Bone marrow (tissue), 2 donors: ENCODE data around the gene PPP6R2.
"Not testable (repeated sequence)": the region's sequence is repeated elsewhere in the genome, so short reads cannot be mapped to it uniquely, and the experiment has no call there.

Experiments used
- DNase-seq, 2 donors: peaks; one replicate each; lab custom pipeline; 2025; lab: John Stamatoyannopoulos, UW

The PPP6R2 gene

DNA sequence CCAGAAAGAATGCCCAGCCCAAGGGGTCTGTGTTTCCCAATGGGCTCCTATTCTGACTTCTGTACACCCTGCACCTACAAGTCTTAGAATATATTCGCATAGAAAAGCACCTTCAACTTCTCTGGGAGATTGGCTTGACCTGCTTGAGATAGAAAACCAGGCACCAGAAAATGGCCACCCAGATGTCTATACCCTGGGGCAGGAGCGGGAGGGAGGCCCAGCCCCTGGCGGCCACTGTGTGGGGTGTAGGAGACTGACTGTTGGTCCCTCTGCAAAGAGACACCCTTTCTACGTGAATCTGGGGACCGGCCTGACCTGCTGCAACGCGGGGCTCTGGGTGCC, 24.8 kb upstream of the PPP6R2 start:
- DNase-seq: no peak

DNA sequence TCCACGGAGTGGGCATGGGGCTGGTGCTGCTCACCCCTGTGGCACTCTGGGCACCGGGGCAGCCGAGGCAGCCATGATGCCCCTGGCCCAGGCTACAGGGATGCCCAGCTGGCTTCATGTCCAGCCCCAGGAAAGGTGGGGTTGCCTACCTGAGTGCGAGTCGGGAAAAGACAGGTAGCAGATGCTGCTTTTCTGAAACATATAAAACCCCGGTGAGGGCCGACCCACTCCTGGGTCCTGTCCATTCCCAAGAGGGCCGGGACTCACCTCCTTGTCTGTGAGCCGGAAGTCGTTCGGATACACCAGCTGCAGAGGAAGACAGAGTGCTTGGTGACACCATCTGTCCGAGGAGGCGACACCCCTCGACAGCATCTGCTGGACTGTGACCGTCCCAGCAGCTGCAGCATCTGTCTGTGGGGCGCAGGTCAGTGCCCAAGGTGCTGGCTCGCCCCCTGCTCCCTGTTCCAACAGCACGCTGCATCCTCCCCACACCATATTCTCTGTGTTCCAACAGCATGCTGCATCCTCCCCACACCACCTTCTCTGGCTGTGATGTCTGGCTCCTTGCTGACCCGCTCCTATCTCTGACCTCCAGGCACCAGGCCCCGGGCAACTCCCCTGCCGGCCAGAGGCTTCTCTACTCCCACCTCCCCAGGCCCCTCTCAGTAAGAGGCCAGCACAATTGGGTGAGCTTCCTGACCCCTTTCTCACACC, 24.3 kb upstream of the PPP6R2 start:
- DNase-seq: no peak

DNA sequence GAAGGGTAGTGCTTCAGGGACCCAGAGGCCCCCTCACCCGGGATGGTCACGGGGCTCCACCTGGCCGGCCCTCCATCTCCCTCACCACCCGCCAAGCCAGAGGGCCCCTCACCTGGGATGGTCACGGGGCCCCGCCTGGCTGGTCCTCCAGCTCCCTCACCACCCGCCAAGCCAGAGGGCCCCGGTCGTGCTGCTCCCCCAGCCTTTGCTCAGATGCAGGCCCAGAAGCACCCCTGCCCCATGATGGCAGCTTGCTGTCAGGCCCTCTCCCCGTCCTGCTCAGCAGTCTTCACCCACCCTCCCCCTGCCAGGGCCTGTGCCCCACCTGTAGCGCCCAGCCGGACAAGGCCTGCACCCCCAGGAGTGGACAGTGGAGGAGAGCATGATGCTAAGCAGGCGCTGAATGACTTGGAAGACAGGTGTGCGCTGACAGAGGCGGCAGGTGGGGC, 23.6 kb upstream of the PPP6R2 start:
- no peak for DNase-seq

DNA sequence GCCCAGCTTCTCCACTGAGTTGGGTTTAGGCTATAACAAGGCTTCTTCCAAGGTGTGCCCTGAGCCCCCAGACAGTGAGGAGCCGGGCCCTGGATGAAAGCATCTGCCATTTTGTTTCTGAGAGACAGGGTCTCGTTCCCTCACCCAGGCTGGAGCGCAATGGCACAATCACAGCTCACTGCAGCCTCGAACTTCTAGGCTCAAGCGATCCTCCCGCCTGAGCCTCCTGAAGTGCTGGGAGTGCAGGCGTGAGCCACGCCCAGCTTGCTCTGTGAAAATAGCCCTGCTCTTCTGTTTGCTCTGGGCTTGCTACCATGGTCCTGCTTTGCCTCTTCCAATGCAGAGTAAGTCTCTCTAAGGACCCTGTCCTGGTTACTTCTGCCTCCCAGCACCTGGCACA, 23.0 kb upstream of the PPP6R2 start:
- DNase-seq: no peak

DNA sequence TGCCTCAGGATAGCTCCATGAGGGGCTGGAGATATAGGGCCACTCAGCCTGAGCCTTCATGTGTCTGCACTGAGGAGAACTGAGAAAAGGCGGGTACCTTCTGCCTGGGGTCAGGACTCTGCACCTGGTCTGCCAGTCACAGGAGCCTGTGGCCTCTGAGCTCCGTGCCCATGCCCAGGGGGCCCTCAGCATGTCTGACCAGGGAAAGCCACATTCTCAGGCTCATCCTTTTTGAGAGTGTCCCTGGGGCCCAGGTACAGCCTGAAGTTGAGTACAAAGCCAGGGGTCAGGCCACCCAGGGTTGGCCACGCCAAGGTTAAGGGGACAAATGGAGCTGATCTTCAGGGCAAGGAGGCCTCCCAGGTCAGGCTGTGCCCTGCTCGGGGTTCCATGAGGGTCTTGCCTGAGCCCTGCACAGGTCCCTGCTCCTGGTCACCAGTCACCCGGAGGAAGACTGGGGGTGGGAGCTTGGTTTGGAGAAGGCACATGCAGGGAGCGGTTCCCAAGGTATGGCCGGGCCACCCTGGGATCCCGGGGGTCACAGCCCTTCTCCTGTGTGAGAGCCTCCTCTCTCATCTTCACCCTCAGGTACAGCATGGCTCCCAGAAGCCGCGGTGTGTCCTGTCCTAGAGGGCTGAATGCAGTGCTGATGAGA, 22.3 kb upstream of the PPP6R2 start:
- no peak for DNase-seq

DNA sequence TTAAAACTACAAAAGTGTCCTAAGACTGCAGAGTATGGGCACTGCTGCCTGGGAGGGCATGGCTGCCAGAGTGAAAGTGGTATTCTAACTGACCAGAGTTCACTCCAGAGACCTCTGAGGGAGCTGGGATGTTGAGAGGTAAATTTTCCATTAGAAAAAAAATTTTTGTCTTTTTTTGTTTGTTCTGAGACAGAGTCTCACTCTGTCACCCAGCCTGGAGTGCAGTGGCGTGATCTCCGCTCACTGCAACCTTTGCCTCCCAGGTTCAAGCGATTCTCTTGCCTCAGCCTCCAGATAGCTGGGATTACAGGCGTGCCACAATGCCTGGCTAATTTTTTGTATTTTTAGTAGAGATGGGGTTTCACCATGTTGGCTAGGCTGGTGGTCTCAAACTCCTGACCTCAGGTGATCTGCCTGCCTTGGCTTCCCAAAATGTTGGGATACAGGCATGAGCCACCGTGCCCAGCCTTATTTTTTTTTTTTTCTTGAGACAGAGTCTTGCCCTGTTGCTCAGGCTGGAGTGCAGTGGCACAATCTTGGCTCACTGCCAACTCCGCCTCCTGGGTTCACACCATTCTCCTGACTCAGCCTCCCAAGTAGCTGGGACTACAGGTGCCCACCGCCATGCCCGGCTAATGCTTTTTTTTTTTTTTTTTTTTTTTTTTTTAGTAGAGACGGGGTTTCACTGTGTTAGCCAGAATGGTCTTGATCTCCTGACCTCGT, 20.6 kb upstream of the PPP6R2 start:
- not testable (repeated sequence) for DNase-seq

DNA sequence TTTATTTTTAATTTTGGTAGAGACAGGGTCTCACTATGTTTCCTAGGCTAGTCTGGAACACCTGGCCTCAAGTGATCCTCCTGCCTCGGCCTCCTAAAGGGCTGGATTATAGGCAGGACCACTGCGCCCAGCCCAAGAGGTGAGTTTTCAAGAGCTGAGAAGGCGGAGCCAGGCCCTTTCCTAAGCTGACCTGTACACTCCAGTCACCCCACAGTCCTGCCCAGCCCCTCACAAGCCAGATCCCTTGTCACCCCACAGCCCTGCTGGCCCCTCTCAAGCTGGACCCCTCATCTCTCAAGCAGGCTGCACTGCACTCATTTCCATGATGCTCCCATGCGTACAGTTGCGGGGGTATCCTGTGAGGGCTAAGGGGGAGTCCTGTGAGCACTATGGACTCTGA, 19.2 kb upstream of the PPP6R2 start:
- no peak for DNase-seq

DNA sequence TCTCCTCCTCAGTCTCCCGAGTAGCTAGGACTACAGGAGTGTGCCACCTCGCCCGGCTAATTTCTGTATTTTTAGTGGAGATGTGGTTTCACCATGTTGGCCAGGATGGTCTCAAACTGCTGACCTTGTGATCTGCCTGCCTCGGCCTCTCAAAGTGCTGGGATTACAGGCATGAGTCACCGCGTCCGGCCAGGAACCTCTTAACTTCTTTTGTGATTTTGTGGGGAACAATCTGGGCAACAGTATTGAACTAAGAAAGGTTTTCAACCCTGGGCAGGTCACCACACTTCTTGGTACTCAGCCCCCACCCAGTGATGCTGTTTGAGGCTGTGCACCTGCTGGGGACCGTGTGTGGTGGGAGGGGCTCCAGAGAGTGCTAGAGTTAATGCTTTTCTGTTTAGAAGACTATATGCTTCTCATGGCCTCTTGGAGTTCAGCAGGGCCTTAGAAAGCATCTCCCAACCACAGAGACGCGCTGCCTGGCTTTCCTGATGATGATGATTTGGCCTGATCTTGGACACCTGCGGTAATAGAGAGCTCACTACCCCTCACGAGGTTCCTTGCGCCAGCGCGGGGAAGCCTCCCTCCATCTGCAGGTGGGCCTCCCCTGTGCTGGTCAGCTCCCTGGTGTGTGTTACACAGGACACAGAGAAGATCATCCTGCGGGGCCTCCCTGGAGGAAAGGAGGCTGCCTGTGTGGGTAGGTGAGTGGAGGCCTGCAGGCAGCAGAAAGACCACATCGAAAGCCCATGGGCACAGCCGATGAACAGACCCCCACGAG, 17.5 kb upstream of the PPP6R2 start:
- DNase-seq: no peak

DNA sequence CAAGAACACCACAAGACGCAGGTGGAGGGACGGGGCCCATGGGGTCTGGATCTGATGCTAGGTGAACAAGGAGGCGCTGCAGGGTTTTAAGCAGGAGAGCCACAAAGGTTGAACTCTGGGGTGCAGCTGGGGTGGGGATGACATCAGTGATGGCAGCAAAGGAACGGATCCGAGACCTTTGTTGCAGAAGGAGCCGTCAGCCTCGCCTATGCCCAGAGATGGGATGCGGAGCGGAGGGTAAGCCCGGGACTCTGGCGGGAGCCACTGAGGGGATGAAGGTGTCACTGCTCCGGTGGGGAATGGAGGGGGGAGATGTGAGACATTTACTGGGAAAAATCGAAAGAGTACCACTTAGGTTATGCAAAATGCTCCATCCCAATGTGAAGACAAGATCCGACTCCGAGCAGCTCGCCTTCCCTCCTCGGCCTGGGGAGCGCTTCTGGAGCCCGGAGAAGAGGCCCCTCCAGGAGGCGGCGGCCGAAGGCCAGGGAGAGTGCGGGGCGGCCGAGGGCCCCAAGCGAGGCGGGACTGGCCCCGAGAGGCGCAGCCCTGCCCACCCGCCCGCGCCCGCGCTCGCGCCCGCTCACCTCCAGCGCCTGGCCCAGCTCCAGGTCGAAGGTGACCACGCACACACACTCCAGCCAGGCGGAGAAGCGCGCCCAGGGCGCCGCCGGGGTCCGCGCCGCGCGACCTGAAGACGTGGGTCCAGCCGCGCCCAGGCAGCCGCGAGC, 16.7 kb upstream of the PPP6R2 start:
- no peak for DNase-seq

DNA sequence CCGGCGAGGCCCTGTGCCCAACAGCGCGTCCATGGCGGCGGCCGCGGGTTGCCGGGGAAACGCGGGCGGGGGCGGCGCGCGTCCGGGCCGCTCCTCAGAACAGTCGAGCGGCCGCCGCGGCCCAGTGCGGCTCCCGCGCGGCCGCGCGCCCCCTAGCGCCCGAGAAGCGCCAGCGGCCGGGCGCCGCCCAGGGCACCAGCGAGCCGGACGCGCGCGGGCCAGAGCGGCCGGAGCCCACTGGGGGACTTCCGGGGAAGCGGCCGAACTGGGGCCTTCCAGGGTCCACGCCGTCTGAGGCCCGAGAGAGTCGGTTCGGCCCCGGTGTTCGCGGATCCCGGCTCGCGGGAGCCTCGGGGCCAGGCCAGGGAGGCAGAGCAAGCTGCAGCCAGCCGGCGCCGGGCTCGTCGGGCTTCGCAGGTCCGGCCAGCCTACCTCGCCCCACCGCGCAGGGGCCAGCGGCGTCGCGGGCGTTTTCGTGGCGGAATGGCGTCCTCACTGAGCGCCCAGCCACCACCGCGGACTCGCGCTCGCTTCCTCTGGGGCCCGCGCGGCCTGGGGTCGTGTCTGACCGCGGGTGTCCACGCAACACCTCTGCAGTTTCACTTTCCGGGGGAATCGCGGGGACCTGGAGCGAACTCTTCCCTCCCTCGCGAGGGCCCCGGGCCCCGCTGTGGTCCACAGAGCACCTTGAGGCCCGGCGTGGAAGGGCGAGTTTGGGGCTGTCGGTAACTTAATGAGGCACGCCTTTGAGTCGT, 16.0 kb upstream of the PPP6R2 start, which contains the start of gene DENND6B:
Gene DENND6B, minus strand, starts transcription at position 57 of the 755 bp plus-strand sequence. Its CDS starts 24 bp downstream, at position 33.
- peak; percentile 34 to 59 for DNase-seq

DNA sequence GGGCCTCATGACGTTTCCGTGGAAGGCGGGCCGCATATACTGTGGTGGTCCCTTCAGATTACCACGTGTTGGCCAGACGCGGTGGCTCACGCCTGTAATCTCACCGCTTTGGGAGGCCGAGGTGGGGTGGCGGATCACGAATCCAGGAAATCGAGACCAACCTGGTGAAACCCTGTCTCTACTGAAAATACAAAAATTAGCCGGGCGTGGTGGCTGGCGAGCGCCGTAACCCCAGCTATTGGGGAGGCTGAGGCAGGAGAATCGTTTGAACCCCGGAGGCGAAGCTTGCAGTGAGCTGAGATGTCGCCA, 15.5 kb upstream of the PPP6R2 start:
- no peak for DNase-seq

DNA sequence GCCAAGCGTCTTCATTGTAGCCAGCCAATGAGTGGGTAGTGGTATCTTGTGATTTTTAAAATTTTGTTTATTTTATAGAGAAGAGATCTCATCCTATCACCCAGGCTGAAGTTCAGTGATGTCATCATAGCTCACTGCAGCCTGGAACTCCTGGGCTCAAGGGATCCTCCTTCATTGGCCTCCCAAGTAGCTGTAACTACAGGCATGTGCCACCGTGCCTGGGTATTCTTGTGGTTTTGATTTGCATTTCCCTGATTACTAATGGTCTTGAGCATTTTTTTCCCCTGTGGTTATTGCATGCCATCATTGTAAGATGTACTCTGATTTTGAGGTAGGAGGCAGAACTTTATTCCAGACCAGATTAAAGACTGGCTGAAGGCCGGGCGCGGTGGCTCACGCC, 13.9 kb upstream of the PPP6R2 start:
- peak in 1 of 2 donors; percentile 24 for DNase-seq

DNA sequence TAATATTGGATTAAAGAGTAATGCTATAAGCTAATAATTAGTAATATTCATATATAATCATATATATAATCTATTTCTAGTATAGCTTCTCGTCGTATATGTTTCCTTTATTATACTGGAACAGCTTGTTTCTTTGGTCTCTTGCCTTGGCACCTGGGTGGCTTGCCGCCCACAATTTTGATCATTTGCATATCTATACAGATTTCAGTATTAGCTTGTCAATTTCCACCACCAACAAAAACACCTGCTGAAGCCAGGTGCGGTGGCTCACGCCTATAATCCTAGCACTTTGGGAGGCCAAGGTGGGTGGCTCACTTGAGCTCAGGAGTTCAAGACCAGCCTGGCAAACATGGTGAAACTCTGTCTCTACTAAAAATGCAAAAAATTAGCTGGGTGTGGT, 8.7 kb upstream of the PPP6R2 start:
- not testable (repeated sequence) for DNase-seq

DNA sequence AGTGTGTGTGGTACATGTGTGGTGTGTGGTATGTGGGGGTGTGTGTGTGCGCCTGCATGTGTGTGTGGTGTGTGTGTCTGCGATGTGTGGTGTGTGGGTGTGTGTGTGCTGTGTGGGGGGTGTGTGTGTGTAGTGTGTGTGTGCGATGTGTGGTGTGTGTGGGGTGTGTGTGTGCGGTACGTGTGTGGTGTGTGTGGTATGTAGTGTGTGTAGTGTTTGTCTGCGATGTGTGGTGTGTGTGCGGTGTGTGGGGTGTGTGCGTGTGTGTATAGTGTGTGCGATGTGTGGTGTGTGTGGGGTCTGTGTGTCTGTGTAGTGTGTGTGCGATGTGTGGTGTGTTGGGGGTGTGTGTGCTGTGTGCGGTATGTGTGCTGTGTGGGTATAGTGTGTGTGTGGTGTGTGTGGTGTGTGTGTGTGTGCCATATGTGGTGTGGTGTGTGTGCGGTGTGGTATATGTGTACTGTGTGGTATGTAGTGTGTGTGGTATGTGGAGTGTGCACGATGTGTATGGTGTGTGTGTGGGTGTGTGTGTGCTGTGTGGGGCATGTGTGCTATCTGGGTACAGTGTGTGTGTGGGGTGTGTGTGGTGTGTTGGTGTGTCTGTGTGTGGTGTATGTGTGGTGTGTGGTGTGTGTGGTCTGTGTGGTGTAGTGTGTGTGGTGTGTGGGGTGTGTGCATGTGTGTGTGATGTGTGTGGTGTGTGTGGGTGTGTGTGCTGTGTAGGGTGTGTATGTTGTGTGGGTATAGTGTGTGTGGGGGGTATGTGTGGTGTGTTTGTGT, 5.7 kb upstream of the PPP6R2 start:
- DNase-seq: no peak

DNA sequence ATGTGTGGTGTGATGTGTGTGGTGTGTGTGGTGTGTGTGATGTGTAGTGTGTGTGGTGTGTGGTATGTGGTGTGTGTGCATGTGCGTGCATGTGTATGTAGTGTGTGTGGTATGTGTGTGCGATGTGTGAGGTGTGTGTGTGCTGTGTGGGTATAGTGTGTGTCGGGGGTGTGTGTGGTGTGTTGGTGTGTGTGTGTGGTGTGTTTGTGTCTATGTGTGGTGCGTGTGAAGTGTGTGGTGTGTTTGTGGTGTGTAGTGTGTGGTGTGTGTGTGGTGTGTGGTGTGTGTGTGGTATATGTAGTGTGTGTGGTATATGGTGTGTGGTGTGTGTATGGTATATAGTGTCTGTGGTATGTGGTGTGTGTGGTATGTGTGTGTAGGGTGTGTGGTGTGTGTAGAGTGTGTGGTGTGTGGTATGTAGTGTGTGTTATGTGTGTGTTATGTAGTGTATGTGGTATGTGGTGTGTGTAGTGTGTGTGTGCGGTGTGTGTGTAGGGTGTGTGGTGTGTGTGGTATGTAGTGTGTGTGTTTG, 5.0 kb upstream of the PPP6R2 start:
- DNase-seq: no peak

DNA sequence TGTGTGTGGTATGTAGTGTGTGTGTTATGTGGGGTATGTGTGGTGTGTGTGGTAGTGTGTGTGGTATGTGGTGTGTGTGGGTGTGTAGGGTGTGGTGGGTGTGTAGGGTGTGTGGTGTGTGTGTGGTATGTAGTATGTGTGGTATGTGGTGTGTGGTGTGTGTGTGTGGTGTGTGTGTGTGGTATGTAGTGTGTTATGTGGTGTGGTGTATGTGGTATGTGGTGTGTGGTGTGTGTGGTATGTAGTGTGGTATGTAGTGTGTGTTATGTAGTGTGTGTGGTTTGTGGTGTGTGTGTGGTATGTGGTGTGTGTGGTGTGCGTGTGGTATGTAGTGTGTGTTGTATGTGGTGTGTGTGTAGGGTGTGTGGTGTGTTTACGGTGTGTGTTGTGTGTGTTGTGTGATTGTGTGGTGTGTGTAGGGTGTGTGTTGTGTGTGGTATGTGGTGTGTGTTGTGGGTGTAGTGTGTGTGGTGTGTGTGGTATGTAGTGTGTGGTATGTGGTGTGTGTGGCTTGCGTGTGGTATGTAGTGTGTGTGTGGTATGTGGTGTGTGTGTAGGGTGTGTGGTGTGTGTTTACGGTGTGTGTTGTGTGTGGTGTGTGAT, 4.2 kb upstream of the PPP6R2 start:
- no peak for DNase-seq

DNA sequence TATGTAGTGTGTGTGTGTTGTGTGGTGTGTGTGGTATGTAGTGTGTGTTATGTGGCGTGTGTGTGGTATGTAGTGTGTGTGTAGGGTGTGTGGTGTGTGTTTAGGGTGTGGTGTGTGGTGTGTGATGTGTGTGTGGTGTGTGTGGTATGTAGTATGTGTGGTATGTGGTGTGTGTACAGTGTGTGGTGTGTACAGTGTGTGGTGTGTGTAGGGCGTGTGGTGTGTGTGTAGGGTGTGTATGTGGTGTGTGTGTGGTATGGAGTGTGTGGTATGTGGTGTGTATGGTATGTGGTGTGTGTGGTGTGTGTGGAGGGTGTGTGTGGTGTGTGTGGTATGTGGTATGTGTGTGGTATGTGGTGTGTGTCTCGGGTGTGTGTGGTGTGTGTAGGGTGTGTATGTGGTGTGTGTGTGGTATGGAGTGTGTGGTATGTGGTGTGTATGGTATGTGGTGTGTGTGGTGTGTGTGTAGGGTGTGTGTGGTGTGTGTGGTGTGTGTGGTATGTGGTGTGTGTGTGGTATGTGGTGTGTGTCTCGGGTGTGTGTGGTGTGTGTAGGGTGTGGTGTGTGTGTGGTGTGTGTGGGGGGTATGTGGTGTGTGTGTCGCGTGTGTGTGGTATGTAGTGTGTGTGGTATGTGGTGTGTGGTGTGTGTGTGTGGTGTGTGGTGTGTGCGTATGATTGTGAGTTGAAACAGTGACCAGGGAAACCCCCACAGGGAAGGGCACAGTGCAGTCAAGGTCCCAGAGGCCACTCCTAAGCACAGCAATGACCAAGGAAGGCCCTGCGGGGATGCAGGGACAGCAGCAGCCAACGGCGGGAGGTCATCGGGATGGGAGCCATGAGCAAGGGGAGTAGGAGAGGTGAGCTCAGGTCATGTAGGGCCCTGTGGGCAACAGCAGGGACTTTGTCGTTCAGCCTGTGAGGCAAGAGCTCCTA, 2.9 kb upstream of the PPP6R2 start:
- DNase-seq: no peak

DNA sequence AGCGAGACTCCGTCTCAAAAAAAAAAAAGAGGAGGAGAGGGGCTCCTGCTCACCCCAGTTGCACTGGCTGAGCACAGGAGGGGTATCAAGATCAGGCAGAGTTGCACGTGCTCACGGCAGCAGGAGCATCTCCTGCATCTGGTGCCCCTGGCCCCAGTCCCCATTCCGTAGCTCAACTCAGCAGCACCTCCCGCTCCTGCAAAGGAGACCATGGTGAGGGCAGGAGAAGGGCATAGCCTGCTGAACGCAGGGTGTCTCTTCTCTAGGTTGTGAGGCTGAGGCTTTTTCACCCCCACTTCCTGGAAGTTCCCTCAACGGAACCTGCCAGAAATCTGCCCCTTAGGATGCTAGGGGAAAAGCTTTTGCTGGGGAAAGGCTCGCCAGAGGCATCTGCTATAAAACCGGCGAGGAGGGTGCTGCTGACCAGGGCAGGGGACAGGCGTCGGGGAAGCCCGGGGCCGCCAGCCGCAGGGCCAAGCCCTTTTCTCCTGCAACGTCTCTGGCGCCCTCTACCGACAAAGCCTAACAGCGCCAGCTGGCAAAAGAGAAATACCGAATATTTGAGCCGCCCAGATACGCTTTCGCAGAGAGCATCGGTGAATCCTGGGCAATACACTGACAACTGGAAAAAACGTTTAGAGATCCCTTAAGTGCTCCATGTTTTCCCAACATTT, 1.0 kb upstream of the PPP6R2 start:
- DNase-seq: peak; percentile 64 to 76
